Esophagus squamous epithelium (tissue), 5 donors: Measurements from ENCODE around the gene MOAP1. TPM values are rescaled to one million over a fixed set of nuclear protein-coding genes. Genes with fewer than 3 reads are reported as not detected.
"Not testable (repeated sequence)": the region's sequence is repeated elsewhere in the genome, so short reads cannot be mapped to it uniquely, and the experiment has no call there.

ENCODE experiments used
- DNase-seq: peaks from one replicate; lab custom pipeline; 2025; lab: John Stamatoyannopoulos, UW
- H3K27ac ChIP-seq, 4 donors: fragments of 200-600 bp; sonication (generic); one replicate each; pipeline ENCODE4 v1.5.1; 2016 to 2019; ENCODE audit warnings: mild to moderate bottlenecking in 1 of 4
- H3K27me3 ChIP-seq, 4 donors: fragments of 200-600 bp; sonication (generic); 1 replicate in 3 of 4; 2 replicates in 1 of 4; pipeline versions ENCODE4 v1.5.1 to v1.6.0; 2017 to 2021; ENCODE audit warnings: antibody characterized with exemption in 1 of 4
- H3K36me3 ChIP-seq, 3 donors: fragments of 200-600 bp; sonication (generic); one replicate each; pipeline ENCODE4 v1.5.1; 2016 to 2019
- H3K4me1 ChIP-seq, 3 donors: fragments of 200-600 bp; sonication (generic); one replicate each; pipeline ENCODE4 v1.5.1; 2017 to 2019
- H3K4me3 ChIP-seq, 4 donors: fragments of 200-600 bp; sonication (generic); 1 replicate in 3 of 4; 2 replicates in 1 of 4; pipeline ENCODE4 v1.5.1; 2016 to 2019; ENCODE audit warnings: mild to moderate bottlenecking in 2 of 4, moderate library complexity in 1 of 4
- H3K9me3 ChIP-seq, 3 donors: fragments of 200-600 bp; sonication (generic); one replicate each; pipeline ENCODE4 v1.5.1; 2016 to 2019
- POLR2A ChIP-seq, 4 donors: fragments of 450-650 bp; IDR thresholded peaks; one replicate each; pipeline ENCODE4 v1.6.1; 2017; ENCODE audit warnings: antibody characterized with exemption in 4 of 4, mild to moderate bottlenecking in 4 of 4, moderate library complexity in 3 of 4
- WGBS, 2 donors: methylation state at CpG; one replicate each; pipeline ENCODE4 v1.1.5; 2018; 5-methylcytosine and 5-hydroxymethylcytosine counted together
- intact Hi-C: fragments of 100-400 bp; cut with DNase I; formaldehyde crosslinking; loops from one replicate; pipeline ENCODE4 v1.15.0; 2022
- total RNA-seq, 4 donors: library from RNA; depleted of rRNA; stranded (reverse); fragments of >200 nt; gene quantifications; one replicate each; pipeline ENCODE4 v1.1.0, GENCODE V29; 2016
- TF ChIP-seq, protein P1 (sequence below), 6 experiments: fragments of 450-650 bp in 4 of 6; fragments of 200-600 bp in 2 of 6; sonication (generic) in 2 of 6; IDR thresholded peaks; one replicate each; pipeline ENCODE4 v1.5.1; 2016 to 2019; ENCODE audit warnings: antibody characterized with exemption in 6 of 6, mild to moderate bottlenecking in 4 of 6, moderate library complexity in 4 of 6
- donor health status: DM: yes; HTN: yes; CAD: no.

MOAP1 gene
- total RNA-seq, 4 donors from 2014 or later, result 4.9 to 28.8 (median 11.5) TPM

DNA sequence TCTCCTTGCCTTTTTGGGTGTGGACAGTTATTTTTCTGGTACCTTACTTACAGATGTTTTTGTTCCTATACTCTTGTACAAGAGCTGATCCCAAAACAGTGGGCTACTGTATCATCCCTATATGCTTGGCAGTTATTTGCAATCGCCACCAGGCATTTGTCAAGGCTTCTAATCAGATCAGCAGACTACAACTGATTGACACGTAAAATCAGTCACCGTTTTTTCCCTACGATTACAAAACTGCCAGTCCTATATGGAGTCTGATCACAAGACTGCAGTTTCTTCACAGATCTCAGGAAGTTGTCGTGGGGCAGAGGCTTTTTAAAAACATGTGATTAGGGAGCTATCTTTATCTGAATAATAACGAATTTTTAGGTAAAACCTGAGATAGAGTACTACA lies 1.8 kb upstream of the MOAP1 start:
- Histone ChIP-seq H3K36me3 (peaks cover 0 to 31% (median 0%) of the 10 kb centered on the region in 3 donors), H3K27me3 (no peaks in the 10 kb centered on the region), H3K9me3 (no peaks in the 10 kb centered on the region), H3K4me3 (peak overlapping the region in 1 of 4 donors; percentile 7), H3K4me1 (peaks cover 7 to 43% (median 16%) of the 10 kb centered on the region in 3 donors), H3K27ac (peak overlapping the region in 2 of 4 donors; percentile 92 to 93)
- intact Hi-C loops, result no loop called here
- WGBS, 2 donors, result 37 to 51% methylated on average over 6 of the region's 6 CpGs
- DNase-seq, result no peak
- TF ChIP-seq, protein P1, sequence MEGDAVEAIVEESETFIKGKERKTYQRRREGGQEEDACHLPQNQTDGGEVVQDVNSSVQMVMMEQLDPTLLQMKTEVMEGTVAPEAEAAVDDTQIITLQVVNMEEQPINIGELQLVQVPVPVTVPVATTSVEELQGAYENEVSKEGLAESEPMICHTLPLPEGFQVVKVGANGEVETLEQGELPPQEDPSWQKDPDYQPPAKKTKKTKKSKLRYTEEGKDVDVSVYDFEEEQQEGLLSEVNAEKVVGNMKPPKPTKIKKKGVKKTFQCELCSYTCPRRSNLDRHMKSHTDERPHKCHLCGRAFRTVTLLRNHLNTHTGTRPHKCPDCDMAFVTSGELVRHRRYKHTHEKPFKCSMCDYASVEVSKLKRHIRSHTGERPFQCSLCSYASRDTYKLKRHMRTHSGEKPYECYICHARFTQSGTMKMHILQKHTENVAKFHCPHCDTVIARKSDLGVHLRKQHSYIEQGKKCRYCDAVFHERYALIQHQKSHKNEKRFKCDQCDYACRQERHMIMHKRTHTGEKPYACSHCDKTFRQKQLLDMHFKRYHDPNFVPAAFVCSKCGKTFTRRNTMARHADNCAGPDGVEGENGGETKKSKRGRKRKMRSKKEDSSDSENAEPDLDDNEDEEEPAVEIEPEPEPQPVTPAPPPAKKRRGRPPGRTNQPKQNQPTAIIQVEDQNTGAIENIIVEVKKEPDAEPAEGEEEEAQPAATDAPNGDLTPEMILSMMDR (IDR thresholded peaks at IDR 0.05), result no peak
- no peak for TF ChIP-seq POLR2A (IDR thresholded peaks at IDR 0.05)

DNA sequence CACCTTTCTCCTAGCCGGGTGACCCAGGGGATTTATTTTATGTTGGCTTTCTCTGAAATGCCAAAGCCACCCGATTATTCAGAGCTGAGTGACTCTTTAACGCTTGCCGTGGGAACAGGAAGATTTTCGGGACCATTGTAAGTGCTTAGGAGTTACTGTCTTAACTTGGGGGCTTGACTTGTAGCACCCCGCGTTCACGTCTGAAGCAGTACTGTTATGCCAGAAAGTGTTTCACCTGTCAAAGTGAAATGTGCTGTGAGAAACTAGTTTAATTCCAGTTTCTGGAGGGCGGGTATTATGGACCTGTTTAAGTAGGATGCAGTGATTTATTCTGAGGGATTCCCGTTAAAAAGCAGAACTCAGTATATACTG lies 638 bp upstream of the MOAP1 start:
- Histone ChIP-seq H3K4me1 (peaks cover 7 to 43% (median 16%) of the 10 kb centered on the region in 3 donors), H3K36me3 (peaks cover 0 to 31% (median 0%) of the 10 kb centered on the region in 3 donors), H3K27ac (peak overlapping the region; percentile 92 to 97 (median 92)), H3K4me3 (peak overlapping the region; percentile 65 to 94 (median 76)), H3K27me3 (no peaks in the 10 kb centered on the region), H3K9me3 (no peaks in the 10 kb centered on the region)
- no peak for DNase-seq
- intact Hi-C loops, result no loop called here
- TF ChIP-seq POLR2A (IDR thresholded peaks at IDR 0.05), result no peak
- TF ChIP-seq, protein P1 (IDR thresholded peaks at IDR 0.05), result no peak
- WGBS, 2 donors, result 0 to 1% methylated on average over 9 to 10 of the region's 10 CpGs

DNA sequence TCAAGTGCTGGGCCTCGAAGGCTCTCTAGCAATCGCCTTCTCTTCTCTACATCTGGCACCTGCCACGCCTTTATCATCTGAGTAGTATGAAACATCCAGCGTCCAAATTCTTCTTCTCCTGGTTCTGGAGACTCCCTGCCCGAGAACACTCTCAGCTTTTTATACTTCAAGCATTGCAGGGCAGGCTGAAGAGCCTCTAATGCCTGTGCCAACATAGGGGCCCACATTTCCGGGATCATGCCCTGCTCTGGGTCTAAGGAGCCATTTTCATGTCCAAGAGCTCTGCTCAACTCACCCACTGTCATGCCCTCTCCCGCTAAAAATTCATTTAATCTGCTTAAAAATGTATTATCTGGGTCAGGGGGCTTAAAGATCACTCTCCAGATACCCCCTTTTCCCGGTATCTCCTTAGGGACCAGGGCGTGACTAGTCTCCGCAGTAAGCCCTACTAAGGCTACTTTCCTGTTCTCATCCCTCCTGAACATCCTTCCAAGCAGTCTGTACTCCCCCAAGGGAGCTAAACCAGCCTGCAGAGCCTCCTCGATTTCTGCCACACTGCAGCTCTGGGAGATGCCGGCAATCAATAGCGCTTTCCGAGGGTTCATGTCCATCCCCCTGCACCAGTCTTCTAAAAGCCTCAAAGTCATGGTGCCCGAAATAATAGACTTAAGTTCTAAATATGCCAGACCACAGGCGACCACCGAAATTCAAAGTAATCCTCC lies 940 bp downstream of the MOAP1 start:
- DNase-seq, result no peak
- Histone ChIP-seq H3K9me3 (no peaks in the 10 kb centered on the region), H3K4me3 (peak overlapping the region; percentile 65 to 94 (median 76)), H3K27me3 (no peaks in the 10 kb centered on the region), H3K36me3 (peaks cover 0 to 23% (median 0%) of the 10 kb centered on the region in 3 donors), H3K27ac (peak overlapping the region; percentile 92 to 97 (median 92)), H3K4me1 (peaks cover 7 to 43% (median 16%) of the 10 kb centered on the region in 3 donors)
- intact Hi-C loops, result no loop called here
- 45 to 73% methylated on average over 10 to 17 of the region's 17 CpGs for WGBS, 2 donors
- no peak for TF ChIP-seq POLR2A (IDR thresholded peaks at IDR 0.05)
- TF ChIP-seq, protein P1 (IDR thresholded peaks at IDR 0.05), result no peak

DNA sequence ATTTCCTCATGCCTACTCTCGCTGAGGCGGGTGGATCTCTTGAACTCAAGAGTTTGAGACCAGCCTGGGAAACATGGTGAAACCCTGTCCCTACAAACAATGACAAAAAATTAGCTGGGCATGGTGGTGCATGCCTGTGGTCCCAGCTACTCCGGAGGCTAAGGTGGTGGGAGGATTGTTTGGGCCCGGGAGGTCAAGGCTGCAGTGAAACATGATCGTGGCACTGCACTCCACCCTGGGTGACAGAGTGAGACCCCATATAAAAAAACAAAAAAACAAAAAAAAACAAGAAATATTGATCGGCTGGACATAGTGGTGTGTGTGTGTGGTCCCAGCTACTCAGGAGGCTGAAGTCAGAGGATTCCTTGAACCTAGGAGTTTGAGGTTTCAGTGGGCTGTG lies 9.2 kb downstream of the MOAP1 start:
- DNase-seq, result no peak
- TF ChIP-seq, protein P1 (IDR thresholded peaks at IDR 0.05), result no peak
- no peak for TF ChIP-seq POLR2A (IDR thresholded peaks at IDR 0.05)
- intact Hi-C loops, result no loop called here
- Histone ChIP-seq H3K27ac (no peak overlapping the region), H3K4me1 (no peaks in the 10 kb centered on the region), H3K4me3 (no peak overlapping the region), H3K27me3 (no peaks in the 10 kb centered on the region), H3K9me3 (no peaks in the 10 kb centered on the region), H3K36me3 (no peaks in the 10 kb centered on the region)
- WGBS, 2 donors, result 78 to 88% methylated on average over 6 of the region's 6 CpGs

DNA sequence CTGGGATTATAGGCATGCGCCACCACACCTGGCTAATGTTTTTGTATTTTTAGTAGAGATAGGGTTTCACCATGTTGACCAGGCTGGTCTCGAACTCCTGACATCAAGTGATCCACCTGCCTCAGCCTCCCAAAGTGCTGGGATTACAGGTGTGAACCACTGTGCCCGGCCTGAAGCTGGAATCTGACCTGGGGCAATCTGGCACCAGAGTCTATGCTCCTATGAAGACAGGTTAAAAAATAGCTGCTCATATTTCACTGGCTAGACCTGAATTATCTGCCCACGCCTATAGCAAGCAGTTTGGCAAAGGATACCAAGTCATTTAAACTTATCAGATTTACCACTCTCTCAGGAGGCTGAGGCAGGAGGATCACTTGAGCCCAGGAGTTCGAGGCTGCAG lies 10.0 kb downstream of the MOAP1 start:
- H3K4me1 ChIP-seq, H3K27ac ChIP-seq, H3K9me3 ChIP-seq, intact Hi-C loops, H3K27me3 ChIP-seq, H3K36me3 ChIP-seq, H3K4me3 ChIP-seq, DNase-seq: not testable (repeated sequence)
- 66 to 69% methylated on average over 3 to 4 of the region's 5 CpGs for WGBS, 2 donors
